Activated CD8-positive, alpha-beta memory T cell treated with anti-CD3 and anti-CD28 coated beads, Interleukin-2, amount 50 U/mL, for 1 hour (primary cell): Measurements from ENCODE around the gene IQCE.
"Not testable (repeated sequence)": the region's sequence is repeated elsewhere in the genome, so short reads cannot be mapped to it uniquely, and the experiment has no call there.

ENCODE experiments used
- DNase-seq: peaks from one replicate; pipeline ENCODE4 v3.0.0-alpha.2; 2020; ENCODE audit errors: extremely low read depth

IQCE gene

GRCh38 chr7:2533566-2533965 lies 25.2 kb upstream of the IQCE start:
- not testable (repeated sequence) for DNase-seq

DNA sequence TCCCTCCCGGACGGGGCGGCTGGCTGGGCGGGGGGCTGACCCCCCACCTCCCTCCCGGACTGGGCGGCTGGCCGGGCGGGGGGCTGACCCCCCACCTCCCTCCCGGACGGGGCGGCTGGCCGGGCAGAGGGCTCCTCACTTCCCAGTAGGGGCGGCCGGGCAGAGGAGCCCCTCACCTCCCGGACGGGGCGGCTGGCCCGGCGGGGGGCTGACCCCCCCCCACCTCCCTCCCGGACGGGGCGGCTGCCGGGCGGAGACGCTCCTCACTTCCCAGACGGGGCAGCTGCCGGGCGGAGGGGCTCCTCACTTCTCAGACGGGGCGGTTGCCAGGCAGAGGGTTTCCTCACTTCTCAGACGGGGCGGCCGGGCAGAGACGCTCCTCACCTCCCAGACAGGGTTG lies 24.6 kb upstream of the IQCE start:
- DNase-seq = not testable (repeated sequence)

- not testable (repeated sequence) for DNase-seq
Measured at GRCh38 chr7:2535872-2536627, 22.7 kb upstream of the IQCE start.

GRCh38 chr7:2537981-2538851 lies 20.6 kb upstream of the IQCE start:
- DNase-seq = no peak

- DNase-seq = no peak
Measured at GRCh38 chr7:2539031-2539911, 19.5 kb upstream of the IQCE start.

GRCh38 chr7:2540133-2540532 lies 18.6 kb upstream of the IQCE start:
- DNase-seq = no peak

DNA sequence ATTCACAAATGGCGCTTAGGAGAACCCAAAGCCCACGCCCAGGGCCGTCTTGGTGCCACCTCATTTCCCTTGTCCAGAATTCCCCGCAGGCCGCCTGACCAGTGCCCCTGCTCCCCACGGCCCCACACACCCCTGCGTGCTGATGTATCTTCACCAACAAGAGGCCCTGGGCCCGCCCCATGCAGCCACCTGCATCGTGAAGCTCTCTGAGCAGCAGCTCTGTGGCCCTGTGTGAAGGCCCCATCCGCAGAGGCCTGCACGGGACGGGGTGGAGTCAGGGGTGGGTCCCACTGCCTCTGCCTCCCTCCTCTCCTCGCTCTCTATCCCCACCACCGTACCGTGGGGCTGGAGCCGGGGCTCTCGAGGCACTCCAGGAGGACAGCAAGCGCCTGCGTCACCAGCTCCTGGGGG lies 18.1 kb upstream of the IQCE start:
- DNase-seq = no peak

DNA sequence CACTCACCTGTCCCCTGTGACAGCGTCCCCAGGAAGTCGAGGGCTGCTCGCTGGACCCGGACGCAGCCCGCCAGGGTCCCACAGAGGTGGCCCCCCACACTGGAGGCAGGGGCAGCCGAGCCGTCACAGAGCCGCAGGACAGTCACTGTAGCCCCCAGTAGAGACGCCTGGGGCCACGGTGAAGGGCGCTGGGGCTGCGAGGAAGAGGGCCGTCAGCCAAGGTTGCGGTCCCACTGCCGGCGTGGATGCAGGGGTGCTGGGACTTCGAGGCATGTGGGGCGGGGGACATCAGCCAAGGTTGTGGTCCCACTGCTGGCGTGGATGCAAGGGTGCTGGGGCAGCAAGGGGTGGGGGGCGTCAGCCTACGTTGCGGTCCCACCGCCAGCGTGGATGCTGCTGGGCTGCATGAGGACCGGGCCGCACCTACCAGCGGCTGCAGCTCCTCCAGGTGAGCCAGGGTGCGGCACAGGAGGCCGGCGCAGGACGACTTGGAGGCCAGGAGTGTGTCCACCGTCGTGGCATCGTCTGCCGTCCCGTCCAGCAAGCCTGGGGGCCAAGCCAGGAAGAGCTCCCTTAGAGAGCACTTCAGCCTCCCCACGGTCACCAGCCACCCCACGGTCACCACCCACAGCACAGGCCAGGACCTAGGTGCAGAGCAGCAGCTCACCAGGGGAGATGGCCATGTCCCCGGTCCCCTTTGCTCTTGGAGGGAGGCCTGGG lies 17.3 kb upstream of the IQCE start:
- DNase-seq = no peak

DNA sequence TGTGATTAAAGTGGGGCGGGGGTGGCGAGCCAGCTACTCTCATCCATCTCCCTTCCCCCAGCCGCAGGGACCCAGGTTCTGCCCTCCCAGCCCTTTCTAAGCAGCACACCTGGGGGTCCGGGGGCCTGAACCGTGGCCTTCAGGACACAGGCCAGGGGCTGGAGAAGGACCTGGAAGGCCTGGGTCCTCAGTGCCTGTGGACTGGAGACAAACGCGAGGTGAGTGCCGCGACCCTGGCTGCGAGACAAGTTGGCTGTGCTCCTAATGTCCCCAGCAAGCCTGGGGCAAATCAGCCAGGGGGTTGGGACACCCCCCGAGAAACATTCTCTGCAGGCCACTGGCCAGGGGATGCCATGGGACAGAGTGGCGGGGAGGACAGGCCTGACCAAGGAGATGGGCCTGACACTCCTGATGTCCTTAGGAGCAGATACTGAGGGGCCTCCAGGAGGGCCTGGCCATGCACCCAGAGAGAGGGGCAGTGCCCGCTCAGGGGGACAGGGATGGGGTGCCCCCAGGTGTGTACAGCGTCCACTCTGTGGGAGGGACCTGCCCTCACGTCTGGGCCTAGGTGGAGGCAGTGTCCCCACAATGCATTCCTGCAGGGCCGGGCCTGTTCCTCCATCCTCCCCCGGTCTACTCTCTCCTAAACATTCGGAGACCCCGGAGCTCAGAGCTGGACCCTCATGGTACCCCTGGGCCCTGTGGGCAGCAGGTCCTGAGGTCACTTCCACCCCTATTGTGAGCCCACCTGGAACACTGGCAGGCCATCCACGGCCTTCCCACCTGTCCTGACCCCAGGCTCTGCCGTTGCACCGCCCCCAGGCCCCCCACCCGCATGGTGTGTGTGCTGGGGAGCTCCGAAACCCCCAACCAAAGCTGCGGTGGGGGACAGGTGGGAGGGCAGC lies 16.5 kb upstream of the IQCE start:
- no peak for DNase-seq

DNA sequence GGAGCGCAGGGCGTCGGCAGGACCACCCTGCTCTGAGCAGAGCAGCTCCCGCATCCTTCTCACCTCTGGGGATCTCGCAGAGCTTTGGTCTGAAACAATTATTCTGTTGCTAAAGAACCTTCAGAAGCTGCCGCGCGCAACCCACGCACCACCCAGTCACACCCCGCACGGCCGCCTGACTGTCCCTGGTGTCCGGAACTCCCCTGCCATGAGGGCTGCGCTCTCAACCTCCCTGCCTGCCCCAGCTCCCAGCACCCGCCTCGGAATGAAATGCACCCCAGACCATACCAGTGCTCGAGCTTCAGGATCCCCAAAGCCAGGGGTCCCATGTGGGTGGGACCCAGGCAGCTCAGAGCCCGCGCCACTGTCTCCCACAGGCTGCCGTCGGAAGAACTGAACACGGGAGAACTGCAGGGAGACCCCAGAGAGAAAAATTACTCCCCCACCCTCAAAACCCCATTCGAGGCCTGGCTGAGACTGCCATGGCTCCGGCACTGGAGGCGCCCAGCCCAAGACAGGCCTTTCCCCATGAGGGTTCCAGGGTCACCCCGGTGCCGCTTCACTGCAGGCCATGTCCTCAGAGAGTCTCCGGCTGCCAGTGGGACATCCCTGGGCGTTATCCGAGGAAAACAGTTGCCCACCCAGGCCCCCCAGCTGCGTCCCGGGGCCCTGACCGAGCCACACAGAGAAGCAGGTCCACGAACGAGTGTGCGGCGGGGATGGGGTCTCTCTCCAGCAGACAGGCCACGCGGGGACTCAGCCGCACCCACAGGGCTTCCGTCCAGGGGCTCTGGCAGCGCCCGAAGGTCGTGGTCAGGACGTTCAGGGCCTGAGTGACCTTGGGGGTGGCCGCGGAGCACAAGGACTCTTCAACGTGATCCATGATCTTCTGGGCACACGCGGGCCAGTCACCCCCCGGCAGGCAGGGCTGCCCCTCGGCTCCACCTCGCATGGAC lies 15.6 kb upstream of the IQCE start:
- DNase-seq = no peak

GRCh38 chr7:2544541-2545188 lies 14.1 kb upstream of the IQCE start:
- DNase-seq = no peak

- no peak for DNase-seq
Measured at GRCh38 chr7:2545746-2546425, 12.9 kb upstream of the IQCE start.

DNA sequence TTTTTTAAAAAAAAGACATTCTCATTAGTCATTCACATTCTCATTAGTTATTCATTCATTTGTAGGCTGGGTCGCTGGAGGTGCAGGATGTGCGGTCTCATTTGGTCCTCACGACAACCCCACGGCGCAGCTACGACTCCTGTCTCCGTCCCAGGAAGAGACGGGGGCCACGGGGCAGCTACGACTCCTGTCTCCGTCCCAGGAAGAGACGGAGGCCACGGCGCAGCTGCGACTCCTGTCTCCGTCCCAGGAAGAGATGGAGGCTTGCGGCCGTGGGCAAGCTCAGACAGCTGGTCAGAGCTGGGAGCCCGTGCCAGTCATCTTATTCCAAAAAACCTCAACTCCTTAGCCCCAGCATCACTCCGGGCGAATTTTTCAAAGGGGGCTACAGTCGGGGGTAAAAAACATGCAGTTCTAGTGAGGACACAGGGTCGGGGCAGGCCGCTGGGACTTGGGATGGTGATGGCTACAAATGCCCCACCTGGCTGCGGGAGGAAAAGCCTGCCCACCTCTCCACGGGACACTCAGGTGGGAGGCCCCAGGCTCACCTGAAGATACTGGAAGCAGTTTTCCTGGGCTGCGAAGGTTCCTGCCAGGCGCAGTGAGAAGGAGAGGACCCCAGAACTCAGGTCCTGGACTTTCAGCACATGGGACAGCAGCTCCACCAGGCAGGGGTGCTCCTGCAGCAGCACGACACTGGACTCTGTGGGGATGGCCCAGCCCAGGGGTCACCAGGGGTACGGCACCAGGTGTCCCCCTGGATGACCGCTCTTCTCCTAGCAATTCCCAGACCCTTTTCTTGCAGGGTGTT lies 11.8 kb upstream of the IQCE start:
- no peak for DNase-seq

GRCh38 chr7:2551418-2551817 lies 7.4 kb upstream of the IQCE start:
- no peak for DNase-seq

- DNase-seq = no peak
Measured at GRCh38 chr7:2553108-2553507, 5.7 kb upstream of the IQCE start.

- DNase-seq = no peak
Measured at GRCh38 chr7:2553831-2554581, 4.8 kb upstream of the IQCE start.
